Fibroblast of lung (primary cell): ENCODE measurements around the gene C1orf210.

Experiments
- EZH2 ChIP-seq: IDR thresholded peaks from 2 replicates; pipeline ENCODE4 v1.5.1; 2012; ENCODE audit warnings: low read length, control low read depth, mild to moderate bottlenecking; ENCODE audit errors: missing control alignments
- TF ChIP-seq, protein P1 (sequence below), 2 donors: IDR thresholded peaks in 1 of 2; conservative IDR thresholded peaks in 1 of 2; 1 replicate in 1 of 2; 2 replicates in 1 of 2; pipeline ENCODE4 v1.5.1; 2011 to 2012; ENCODE audit warnings: low read length in 2 of 2, control low read depth in 1 of 2, inconsistent platforms in 1 of 2, low read depth in 1 of 2, mild to moderate bottlenecking in 1 of 2

GRCh38 chr1:43293176-43293575 lies 7.8 kb upstream of the C1orf210 start:
- TF ChIP-seq, protein P1, sequence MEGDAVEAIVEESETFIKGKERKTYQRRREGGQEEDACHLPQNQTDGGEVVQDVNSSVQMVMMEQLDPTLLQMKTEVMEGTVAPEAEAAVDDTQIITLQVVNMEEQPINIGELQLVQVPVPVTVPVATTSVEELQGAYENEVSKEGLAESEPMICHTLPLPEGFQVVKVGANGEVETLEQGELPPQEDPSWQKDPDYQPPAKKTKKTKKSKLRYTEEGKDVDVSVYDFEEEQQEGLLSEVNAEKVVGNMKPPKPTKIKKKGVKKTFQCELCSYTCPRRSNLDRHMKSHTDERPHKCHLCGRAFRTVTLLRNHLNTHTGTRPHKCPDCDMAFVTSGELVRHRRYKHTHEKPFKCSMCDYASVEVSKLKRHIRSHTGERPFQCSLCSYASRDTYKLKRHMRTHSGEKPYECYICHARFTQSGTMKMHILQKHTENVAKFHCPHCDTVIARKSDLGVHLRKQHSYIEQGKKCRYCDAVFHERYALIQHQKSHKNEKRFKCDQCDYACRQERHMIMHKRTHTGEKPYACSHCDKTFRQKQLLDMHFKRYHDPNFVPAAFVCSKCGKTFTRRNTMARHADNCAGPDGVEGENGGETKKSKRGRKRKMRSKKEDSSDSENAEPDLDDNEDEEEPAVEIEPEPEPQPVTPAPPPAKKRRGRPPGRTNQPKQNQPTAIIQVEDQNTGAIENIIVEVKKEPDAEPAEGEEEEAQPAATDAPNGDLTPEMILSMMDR (conservative IDR thresholded peaks at IDR 0.05 in 1 of 2, IDR thresholded peaks at IDR 0.05 in 1 of 2; ENCODE audit: low read depth in 1 of 2, low read length in 2 of 2) = no peak
- TF ChIP-seq EZH2 = no peak
